GM21737 (cell line): Measurements from ENCODE around the gene TMEM119.
"Not testable (repeated sequence)": the region's sequence is repeated elsewhere in the genome, so short reads cannot be mapped to it uniquely, and the experiment has no call there.

Source experiments
- ATAC-seq: cut with Tn5 transposase; IDR thresholded peaks from one replicate; pipeline ENCODE4 v1.9.1; 2021; ENCODE audit warnings: mild to moderate bottlenecking, moderate library complexity; ENCODE audit not compliant: unreplicated experiment

The TMEM119 gene

DNA sequence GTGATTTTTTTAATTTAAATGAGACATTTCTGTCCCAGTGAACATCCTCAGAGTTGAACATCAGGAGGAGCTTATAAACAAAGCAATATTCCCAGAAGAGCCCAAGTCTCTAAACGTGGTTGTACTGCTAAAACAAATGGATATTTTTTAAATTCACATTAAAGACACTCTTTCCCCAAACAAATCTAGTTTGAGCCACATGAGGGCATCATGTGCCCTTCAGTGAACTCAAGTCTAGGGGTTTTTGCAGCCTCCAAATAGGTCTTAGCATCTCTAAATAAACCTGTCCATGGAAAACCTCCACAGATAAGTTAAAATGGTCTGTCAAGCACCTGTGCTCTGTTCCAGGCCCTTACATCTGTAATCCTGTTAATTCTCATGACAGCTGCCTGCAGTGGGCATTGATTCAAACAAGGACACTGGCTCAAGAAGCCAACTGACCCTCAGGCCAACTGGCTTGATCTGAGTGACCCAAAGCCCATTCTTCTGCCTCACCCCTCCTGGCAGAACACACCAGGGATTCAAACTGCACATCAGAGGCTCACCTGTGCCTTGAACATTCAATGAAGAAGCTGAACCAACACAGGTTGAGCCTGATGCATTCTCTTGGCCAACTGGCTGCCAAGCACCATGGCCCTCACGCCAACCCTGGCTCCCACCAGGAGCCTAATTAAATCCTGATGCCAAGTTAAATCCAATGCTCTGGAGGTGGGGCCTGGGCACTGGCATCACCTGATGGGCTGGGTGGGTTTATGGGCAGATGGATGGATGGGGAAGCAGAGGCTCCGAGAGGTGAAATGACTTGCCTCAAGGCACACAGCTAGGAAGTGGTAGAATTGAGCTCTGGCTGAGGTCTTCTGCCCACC is 26.9 kb downstream of the TMEM119 start:
- no peak for ATAC-seq

- peak; percentile 67 for ATAC-seq
Observed at GRCh38 chr12:108568338-108569154, 29.3 kb downstream of the TMEM119 start.

- no peak for ATAC-seq
Observed at GRCh38 chr12:108567406-108568337, 30.2 kb downstream of the TMEM119 start.

- ATAC-seq: no peak
Observed at GRCh38 chr12:108566452-108566851, 31.4 kb downstream of the TMEM119 start.

GRCh38 chr12:108565976-108566375 is 31.9 kb downstream of the TMEM119 start:
- no peak for ATAC-seq

GRCh38 chr12:108565146-108565545 is 32.7 kb downstream of the TMEM119 start:
- no peak for ATAC-seq

DNA sequence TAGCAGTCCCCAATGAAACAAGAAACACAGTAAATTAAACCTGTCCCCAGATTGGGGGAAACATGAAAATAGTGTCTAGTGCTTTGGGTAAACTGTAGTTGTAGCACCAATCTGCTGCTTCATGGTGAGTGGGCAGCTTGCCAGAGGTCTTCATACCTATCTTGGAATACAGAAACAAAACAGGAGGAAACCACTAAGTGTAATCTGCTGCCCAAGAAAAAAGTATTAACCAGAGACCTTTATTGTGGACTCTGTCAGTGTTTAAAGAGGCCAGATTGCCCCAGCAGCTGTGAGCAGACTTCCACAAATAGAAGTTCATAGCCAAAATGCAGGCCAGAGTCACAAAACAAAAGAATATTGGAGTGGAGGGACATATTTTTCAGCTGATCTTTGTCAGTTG is 33.2 kb downstream of the TMEM119 start:
- no peak for ATAC-seq

DNA sequence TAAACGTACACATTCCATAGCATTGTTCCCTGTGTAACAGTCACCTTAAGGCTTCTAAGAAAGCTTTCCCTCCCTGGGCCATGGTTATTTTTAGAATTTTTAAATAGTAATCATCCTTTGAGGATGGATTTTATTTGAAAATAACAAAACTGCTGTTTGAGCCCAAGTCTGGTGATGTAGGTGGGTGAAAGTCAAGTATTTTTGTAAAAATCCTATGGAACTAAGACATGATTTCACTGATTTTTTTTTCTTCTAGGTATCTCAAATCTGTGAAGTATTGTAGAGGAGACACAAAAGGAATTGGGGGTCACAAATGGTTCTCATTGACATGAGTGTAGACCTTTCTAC is 34.1 kb downstream of the TMEM119 start:
- ATAC-seq: no peak

DNA sequence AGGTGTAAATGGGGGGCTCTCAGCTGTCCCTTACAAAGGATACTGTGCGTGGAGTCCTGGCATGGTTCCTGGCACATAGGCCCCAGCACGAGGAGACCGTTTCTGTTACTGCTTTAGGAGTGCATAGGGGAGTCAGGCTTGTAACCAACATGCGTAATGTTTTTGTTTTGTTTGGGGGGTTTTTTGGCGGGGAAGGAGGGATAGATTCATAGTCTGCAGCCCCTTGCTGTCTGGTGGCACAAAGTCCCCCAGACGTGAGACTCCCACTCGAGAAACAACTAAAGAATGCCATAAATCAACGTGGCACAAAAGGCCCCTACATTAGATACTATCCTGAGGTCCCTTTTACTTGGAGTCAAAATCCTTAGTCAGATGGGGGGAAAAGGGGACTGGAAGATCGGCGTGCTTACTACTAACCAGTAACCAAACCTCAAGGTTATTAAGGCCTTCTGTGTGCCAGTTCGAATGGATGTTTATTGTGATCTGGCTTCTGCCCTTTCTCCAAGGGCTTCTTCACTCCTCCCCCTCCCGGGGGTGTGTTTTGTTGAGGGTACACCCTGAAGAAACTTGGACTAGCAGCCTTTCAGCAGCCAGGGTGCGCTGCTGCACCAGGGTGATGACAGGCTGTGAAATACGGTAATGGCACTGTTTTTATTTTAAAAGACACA is 34.6 kb downstream of the TMEM119 start:
- peak; percentile 36 for ATAC-seq

- peak; percentile 55 for ATAC-seq
Observed at GRCh38 chr12:108562348-108563135, 35.3 kb downstream of the TMEM119 start, which contains the start of gene ISCU. Gene ISCU (plus strand): TSS chr12:108562596. CDS start chr12:108562623, 27 bp downstream.

DNA sequence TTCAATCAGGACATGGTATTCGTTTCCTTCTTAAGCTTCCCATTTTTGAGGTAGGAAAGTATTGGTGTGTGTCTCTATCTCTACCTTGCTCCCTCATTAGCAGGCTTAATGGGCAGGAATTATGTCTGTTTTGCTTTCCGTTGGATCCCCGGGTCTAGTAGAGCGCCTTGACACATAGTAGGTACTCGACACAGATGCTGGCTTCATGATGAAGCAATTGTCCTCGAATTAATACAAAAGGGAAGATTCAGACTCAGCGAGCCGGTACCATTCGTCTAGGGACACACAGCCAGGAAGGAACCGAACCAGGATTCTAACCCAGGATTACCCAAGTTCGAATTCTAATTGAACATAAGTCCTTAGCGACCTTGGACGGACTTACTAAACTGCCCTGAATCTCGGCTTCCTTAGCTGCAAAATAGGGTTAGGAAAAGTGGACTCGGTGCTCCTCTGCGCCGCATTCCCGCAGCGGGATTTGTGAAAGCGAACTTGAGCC is 36.0 kb downstream of the TMEM119 start:
- no peak for ATAC-seq

DNA sequence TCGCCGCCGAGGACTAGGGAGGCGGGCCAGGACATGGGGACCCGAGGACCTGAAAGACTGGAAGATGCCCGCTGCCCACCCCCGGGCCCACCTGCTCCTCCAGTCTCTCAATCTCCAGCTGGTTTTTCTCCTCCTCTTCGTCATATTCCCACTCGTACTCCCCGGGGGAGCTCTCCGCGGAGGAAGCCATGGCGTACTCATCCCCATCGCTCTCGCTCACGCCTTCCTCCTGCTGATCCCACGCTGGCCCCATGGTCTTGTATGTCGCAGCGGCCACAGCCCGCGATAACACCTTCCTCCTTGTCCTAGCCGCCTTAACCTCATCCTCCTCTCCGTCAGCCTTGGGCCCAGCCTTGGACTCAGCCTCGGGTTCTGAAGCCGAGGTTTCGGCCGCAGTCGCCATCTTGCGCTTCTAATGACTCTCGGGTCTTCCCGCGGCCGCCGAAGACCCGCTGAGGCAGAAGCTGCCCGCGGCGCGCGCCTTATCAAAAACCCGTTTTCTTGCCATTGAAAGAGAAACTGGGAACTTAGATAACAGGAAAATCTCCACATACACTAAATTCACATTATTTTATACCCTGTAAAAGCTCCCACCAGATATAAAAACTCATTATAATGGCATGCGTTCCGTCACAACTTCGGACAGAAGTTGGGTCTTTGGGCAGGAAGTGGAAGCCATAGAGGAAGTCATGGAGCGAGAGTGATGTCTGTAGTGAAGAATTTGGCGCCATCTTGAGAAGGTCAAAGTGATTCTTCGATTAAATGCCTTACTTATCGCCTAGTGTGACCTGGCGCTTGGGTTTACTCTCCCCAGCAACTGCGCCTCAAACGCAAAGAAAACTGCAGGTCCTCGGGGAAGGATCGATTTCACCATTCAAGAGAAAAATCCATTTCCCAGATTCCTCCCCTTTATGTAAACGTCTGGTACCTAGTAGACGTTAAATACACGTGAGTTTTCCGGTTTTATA is 36.8 kb downstream of the TMEM119 start, which contains the start of gene SART3:
Gene SART3 (minus strand): TSS at position 422 of the 968 bp plus-strand sequence. CDS start 19 bp downstream, at position 403.
- ATAC-seq: peak; percentile 42

GRCh38 chr12:108560321-108560721 is 37.6 kb downstream of the TMEM119 start:
- no peak for ATAC-seq

- no peak for ATAC-seq
Observed at GRCh38 chr12:108559748-108560147, 38.1 kb downstream of the TMEM119 start.

DNA sequence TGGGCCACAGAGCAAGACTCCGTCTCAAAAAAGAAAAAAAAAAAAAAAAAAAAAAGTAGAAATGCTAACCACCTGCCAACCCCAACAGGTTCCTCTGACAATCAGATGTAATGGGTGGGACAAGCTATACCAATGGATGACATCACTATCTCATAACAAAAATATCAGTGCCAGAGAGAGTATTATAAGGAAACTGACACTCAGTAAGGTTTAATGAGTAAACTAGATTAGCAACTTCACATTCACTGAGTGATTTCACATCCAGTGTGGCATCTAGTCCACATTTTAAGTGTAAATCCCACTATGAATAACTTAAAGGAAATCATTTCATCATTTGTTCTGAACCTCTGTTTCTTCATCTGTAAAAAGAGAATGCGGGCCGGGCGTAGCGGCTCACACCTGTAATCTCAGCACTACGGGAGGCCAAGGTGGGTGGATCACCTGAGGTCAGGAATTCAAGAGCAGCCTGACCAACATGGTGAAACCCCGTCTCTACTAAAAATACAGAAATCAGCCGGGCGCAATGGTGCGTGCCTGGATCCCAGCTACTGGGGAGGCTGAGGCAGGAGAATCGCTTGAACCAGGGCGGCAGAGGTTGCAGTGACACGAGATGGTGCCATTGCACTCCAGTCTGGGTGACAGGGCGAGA is 38.8 kb downstream of the TMEM119 start:
- no peak for ATAC-seq

DNA sequence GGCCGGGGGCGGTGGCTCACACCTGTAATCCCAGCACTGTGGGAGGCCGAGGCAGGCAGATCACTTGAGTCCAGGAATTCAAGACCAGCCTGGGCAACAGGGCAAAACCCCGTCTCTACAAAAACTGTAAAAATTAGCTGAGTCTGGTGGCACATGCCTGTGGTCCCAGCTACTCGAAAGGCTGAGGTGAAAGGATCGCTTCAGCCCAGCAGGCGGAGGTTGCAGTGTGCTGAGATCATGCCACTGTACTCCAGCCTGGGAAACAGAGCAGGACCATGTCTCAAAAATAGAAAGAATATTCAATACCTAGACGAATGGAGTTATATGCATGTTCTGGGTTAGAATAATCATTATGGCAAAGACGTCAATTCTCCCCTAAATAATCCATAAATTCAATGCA is 42.5 kb downstream of the TMEM119 start:
- ATAC-seq: not testable (repeated sequence)

- no peak for ATAC-seq
Observed at GRCh38 chr12:108553799-108554198, 44.1 kb downstream of the TMEM119 start.
